Measurements from ENCODE around the gene DNAH10. TPM values are rescaled to one million over a fixed set of nuclear protein-coding genes. Genes with fewer than 3 reads are reported as not detected.

The DNAH10 gene
- total RNA-seq (2014; rRNA removed; shearing (Covaris generic)) = 0.09 and 1.1 TPM in 2 replicates

GRCh38 chr12:123761841-123762714 lies at the start of gene DNAH10:
Gene DNAH10 (plus strand): TSS chr12:123762301. CDS start chr12:123762337, 36 bp downstream.
- no peak for DNase-seq (ENCODE audit: low spot score)

DNA sequence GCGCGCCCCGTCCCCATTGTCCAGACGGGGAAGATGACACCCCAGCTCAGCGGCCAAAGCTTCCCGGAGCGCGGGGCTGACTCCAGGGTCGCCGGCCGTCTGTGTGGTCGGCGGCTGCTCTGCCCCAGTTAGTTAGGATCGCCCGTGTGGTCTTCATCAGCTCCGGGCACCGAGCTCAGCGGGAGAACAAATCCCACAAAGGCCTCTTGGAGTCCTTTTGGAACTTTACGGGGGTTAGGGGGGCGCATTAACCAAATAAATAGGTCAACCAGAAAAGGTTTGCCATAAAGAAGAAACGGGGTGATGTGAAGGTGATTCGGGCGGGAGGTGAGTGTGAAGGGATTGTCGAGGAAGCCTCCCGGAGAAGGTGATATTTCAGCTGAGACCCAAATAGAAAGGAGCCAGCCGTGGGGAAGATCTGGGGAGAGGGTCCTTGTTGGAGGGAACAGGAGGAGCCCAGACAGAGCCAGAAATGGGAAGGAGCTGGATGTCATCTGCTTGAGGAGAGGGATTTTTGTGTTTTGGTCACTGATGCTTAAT lies 49.3 kb upstream of the DNAH10 start:
- no peak for DNase-seq (ENCODE audit: low spot score)

DNA sequence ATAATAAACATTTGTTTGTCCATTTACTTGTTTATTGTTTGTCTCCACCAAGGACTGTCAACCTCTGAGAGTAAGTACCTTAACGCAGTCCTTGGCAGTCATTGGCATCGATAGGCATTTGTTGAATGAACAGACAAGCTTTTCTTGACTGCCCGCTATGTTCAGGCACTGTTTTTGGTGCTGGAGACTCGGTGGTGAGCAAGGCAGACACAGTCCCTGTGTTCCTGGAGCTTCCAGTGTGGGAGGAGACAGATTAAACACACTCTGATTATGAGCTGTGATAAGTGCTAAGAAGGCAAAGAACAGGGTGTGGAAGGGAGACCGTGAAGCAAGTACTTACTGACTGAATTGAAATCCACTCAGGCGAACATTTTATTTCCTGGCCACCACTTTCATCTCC lies 48.7 kb upstream of the DNAH10 start:
- no peak for DNase-seq (ENCODE audit: low spot score)

DNA sequence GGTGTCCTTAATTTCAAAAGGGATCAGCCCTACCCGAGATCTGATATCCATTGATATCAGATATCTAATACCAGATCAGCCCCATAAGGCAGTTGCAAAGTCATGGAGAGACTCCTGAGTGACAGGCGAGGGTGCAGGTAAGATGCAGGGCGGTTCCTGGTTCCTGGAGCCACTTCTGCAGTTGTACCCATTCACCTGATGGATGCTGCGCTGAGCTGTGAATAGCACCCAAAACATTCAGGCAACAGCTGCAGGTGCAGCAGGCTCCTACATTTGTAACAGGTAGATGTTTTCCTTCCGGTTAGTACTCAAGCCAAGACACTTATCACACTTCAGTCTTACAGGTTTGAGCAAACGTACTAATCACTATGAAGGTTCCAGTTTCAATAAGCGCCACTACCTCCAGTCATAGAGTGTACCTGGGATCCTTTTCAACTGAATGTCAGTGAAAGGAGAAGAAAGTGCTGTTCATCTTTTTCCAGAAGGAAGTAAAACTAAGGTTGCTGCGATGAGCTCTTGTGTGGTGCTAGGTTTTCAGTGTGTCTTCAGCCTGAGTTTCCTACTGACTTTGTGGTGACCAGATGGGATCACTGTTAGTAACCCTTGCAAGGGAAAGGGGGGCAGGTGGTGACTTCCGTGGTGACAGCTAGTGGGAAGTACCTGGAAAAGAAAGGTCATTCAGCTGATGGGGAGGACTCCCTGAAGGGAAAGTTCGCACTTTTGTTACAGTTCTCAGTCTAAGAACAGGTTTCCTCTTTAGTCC lies 48.1 kb upstream of the DNAH10 start:
- DNase-seq (ENCODE audit: low spot score) = no peak

DNA sequence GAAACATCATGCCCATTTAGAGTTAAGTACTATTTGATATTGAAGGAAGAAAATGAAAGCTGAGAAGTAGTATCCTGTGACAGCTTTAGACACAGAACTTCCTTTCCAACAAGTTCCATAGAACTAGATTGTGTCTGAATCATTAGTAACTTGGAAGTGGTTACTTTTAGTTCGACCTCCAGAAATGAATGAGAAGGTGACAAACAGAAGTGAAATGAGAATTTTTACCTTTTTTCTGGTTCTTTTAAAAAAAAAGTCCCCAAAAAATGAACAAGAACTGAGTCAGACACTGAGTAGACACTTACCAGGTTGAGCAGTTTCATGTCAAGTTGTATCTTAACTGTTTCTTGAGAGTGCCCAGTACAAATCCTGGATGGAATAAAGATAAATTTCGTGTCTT lies 46.9 kb upstream of the DNAH10 start:
- no peak for DNase-seq (ENCODE audit: low spot score)

GRCh38 chr12:123717350-123717749 lies 44.8 kb upstream of the DNAH10 start:
- DNase-seq (ENCODE audit: low spot score) = no peak

DNA sequence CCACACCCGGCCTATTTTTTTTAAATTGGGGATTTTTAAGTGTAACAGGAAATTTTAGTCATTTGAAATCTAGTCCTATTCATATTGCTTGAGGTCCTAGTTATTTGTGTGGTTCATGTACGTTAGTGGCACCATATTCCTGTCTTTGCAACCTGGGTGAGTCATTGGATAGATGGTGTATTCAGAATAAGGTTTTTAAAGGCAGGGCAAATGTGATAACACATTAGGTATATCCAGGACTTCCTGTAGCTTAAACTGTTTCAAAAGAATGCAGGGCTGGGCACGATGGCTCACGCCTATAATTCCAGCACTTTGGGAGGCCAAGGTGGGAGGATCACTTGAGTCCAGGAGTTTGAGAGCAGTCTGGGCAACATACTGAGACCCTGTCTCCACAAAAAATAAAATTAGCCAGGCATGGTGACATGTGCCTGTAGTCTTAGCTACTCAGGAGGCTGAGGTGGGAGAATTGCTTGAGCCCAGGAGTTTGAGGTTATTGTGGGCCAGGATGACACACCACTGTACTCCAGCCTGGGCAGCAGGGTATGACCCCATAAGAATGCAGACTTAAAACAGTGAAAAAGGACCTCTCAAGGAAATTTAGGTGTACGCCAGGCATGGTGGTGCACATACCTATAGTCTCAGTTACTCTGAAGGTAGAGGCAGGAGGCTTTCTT lies 41.8 kb upstream of the DNAH10 start:
- DNase-seq (ENCODE audit: low spot score) = no peak

DNA sequence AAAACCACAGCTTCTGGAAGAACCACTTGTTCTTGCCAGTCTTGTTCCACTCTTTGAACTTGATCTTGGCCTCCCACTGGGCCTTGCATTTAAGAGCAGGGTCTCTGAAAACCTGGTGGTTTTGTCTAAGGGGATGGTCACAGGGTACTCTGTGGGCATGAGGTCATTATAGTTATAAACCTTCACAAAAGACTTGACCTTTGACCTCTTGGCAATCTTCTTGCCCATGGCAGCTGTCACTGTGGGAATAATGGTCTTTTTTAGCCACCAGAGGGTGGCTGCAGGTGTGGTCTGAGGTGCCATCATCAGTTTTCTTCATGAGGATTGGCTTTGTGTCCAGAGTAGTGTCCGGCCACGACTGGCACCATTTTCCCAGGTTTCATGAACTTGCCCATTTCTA lies 40.9 kb upstream of the DNAH10 start:
- DNase-seq (ENCODE audit: low spot score) = no peak

DNA sequence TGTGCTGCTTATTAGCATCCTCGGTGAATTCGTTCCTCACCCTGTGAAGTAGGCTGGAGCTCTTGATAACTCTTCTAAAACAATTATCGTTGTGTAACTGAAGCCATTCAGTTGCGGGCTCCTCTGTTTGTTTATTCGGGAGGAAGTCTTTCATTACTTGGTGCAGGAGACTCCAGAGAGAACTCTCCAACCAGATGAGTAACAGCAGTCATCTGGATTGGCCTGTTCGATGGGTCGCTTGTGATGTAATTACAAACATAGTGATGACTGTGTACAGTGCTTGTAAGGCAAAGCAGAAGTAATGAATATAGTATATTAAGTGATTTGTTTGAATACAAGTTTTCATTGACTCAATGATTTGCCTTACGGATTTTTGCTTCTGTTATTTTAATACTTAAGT lies 39.1 kb upstream of the DNAH10 start:
- no peak for DNase-seq (ENCODE audit: low spot score)

DNA sequence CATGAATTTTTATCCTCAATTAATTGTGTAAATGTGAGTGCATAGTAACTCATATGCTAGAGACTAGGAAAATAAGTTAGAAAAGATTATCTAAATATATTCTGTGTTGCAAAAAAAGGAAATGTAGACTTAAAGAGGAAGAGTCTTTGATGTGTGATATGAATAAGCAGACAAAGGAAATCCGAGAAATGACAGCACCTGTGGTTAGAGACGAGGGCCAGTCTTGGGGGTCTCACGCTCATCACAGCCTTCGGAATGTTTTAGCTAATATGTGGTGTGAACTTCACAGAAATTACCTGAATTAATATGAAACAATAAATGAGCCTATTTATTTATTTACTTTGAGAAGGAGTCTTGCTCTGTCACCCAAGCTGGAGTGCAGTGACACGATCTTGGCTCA lies 38.3 kb upstream of the DNAH10 start:
- DNase-seq (ENCODE audit: low spot score) = no peak

DNA sequence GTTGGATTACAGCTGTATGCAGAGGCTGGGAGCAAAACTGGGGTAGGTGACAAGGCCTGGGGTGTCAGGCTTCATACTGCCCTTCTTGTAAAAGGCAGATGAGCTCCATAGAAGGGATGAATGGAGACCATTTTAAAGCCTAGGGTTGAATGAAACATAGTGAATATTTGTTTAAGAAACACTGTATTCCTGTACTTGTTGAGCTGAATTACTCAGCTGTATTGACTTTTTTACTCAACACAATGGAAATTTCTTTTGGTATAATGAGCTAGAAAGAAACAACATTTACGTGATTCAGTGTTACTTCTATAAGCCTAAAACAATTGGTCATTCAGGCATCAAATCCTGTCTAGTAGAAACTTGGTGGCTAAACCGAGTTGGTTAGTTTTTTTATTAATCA lies 35.9 kb upstream of the DNAH10 start:
- no peak for DNase-seq (ENCODE audit: low spot score)

DNA sequence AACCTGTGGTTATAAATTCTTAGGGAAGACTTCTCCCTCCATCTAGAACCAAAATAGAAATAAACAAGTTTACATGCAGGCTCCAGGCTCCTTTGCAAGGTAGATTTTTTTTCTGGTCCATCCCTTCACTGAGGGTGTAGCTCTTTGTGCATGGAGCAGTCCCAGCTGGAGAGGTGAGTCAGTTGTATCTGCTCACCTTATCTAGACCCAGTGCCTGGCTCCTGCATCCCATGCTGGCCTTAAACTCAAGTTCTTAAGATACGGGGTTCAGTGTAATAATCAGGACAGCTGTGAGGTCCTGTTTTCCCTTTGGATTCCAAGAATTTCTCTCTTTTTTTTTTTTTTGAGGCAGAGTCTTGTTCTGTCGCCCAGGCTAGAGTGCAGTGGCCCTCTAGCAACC lies 35.1 kb upstream of the DNAH10 start:
- DNase-seq (ENCODE audit: low spot score) = no peak

DNA sequence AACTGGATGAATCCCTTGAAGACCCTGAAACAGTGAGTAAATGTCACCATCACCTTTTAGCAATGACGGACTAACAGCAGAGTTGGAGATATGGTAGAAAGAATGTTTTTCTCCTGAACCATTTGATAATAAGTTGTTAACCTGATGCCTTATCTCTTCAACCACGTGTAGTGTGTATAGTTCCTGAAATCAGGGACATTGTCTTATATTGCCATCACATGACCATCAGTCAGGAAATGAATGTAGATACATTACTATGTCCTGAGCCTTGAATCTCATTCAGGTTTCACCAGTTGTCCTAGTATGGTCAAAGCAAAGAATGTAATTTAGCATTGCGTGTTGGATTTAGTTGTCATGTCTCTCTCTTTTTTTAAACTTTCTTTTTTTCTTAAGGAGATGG lies 34.2 kb upstream of the DNAH10 start:
- no peak for DNase-seq (ENCODE audit: low spot score)

GRCh38 chr12:123731596-123731995 lies 30.5 kb upstream of the DNAH10 start:
- no peak for DNase-seq (ENCODE audit: low spot score)

- no peak for DNase-seq (ENCODE audit: low spot score)
Observed at GRCh38 chr12:123732251-123732650, 29.9 kb upstream of the DNAH10 start.

- DNase-seq (ENCODE audit: low spot score) = no peak
Observed at GRCh38 chr12:123733229-123733628, 28.9 kb upstream of the DNAH10 start.

GRCh38 chr12:123734268-123734667 lies 27.8 kb upstream of the DNAH10 start:
- DNase-seq (ENCODE audit: low spot score) = no peak

- DNase-seq (ENCODE audit: low spot score) = no peak
Observed at GRCh38 chr12:123741937-123742572, 20.0 kb upstream of the DNAH10 start.

DNA sequence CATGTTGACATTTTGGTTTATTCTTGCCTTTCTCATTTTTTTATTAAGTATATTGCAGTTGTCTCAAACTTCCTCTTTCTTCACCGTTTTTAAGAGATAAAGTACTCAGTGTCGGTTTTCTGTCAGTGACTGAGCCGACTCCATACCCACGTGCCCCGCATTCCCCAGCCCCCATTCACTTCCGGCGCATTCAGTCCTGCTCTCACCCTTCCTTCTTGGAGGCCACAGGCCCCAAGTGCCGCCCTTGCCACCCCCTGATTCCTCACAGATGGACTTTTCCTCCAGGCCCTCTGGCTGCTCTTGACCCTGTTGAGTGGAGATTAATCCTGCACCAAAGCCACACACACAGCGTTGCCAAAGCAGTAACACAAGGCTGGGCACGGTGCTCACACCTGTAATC lies 19.1 kb upstream of the DNAH10 start:
- DNase-seq (ENCODE audit: low spot score) = no peak

DNA sequence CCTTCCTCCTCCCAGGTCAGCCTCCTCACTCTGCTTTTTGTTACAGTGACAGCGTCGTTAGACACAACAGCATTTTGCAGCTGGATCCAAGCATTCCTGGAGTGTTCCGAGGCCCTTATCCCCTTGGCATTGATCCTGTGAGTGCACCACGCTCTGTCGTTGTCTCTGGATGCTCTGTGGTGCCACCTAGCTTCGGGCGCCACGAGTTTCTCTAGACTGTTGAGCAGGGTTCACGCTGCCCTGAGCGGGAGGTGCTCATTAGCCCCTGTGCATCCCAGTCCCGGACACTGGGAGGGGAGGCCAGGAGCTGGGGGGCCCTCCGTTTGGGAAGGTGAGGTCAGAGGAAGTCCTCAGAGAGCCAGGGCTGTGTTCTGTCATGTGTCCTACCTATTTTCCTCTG lies 17.3 kb upstream of the DNAH10 start:
- DNase-seq (ENCODE audit: low spot score) = no peak

GRCh38 chr12:123747309-123747708 lies 14.8 kb upstream of the DNAH10 start:
- no peak for DNase-seq (ENCODE audit: low spot score)

DNA sequence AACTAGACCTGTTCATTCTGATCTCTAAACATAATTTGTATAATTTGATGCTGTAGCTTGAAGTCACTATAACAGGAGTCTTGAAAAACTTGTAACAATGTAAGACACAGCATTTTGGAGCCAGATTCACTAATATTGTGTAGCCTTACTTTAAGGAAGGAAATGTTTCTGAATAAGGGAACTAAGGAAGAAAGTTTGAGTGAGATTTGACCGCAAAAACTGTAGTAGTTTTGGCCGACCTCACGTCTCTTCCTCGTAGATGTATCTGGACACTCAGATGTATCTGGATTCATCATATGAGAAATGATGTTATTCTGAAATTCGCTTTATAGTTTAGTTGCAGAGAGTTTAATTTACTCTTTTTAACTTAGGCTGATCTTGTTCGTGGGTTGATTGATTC lies 13.9 kb upstream of the DNAH10 start:
- DNase-seq (ENCODE audit: low spot score) = no peak
